Peyer's patch (tissue), 4 donors: ENCODE measurements around the gene TBC1D8B.

ENCODE experiments used
- POLR2A ChIP-seq, 2 donors: fragments of 450-650 bp; IDR thresholded peaks; one replicate each; pipeline ENCODE4 v1.5.1; 2017; ENCODE audit warnings: antibody characterized with exemption in 2 of 2, mild to moderate bottlenecking in 2 of 2, moderate library complexity in 2 of 2
- TF ChIP-seq, protein P1 (sequence below), 6 experiments: fragments of 450-650 bp in 4 of 6; fragments of 200-600 bp in 2 of 6; sonication (generic) in 1 of 6; IDR thresholded peaks; one replicate each; pipeline ENCODE4 v1.5.1; 2017 to 2019; ENCODE audit warnings: antibody characterized with exemption in 6 of 6, mild to moderate bottlenecking in 3 of 6, moderate library complexity in 1 of 6

DNA sequence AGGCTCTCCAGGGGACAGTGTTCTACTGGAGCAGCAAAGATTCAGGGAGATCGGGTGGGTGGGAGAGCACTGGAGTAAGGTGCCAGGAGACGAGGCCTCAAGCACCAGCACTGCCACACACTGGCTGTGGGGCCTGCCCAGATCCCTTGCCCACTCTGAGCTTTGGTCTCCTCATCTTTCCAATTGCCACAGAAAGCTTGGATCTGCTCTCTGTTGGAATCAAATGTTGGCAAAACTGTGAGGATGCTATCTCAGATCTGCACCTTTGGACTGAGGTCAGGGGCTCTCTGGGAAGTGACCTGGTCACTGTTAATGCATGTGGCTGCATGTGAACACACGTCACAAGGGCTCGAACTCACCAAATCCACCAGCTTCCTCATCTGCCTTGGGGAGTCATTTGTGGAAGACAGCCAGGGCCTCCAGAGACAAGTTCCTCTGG is 99.3 kb downstream of the TBC1D8B start:
- no peak for TF ChIP-seq POLR2A (IDR thresholded peaks at IDR 0.05)
- TF ChIP-seq, protein P1, sequence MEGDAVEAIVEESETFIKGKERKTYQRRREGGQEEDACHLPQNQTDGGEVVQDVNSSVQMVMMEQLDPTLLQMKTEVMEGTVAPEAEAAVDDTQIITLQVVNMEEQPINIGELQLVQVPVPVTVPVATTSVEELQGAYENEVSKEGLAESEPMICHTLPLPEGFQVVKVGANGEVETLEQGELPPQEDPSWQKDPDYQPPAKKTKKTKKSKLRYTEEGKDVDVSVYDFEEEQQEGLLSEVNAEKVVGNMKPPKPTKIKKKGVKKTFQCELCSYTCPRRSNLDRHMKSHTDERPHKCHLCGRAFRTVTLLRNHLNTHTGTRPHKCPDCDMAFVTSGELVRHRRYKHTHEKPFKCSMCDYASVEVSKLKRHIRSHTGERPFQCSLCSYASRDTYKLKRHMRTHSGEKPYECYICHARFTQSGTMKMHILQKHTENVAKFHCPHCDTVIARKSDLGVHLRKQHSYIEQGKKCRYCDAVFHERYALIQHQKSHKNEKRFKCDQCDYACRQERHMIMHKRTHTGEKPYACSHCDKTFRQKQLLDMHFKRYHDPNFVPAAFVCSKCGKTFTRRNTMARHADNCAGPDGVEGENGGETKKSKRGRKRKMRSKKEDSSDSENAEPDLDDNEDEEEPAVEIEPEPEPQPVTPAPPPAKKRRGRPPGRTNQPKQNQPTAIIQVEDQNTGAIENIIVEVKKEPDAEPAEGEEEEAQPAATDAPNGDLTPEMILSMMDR (IDR thresholded peaks at IDR 0.05) = no peak
